GM12878 (cell line): Measurements from ENCODE around the gene UAP1L1. TPM values are rescaled to one million over a fixed set of nuclear protein-coding genes. Genes with fewer than 3 reads are reported as not detected.

Experiments used
- BRCA1 ChIP-seq: IDR thresholded peaks from 2 replicates; pipeline ENCODE4 v1.6.1; 2011; ENCODE audit warnings: low read depth, low read length, improper control_type of control experiment
- CBX5 ChIP-seq: sonication (generic); IDR thresholded peaks from 2 replicates; pipeline ENCODE4 v1.6.1; 2016; ENCODE audit warnings: low read depth, moderate library complexity, mild to moderate bottlenecking, inconsistent platforms
- EED ChIP-seq: sonication (generic); IDR thresholded peaks from 2 replicates; pipeline ENCODE4 v1.6.1; 2016; ENCODE audit warnings: antibody characterized with exemption, low read depth
- ETV6 ChIP-seq, 2 experiments: fragments of 450-650 bp in 1 of 2; IDR thresholded peaks in 1 of 2; conservative IDR thresholded peaks in 1 of 2; 2 replicates each; pipeline ENCODE4 v1.6.1; 2014; ENCODE audit warnings: antibody characterized with exemption in 1 of 2, borderline replicate concordance in 1 of 2, low read depth in 1 of 2, mild to moderate bottlenecking in 1 of 2, moderate library complexity in 1 of 2
- FOS ChIP-seq: IDR thresholded peaks from 3 replicates; pipeline ENCODE4 v1.6.1; 2011; ENCODE audit warnings: borderline replicate concordance; ENCODE audit not compliant: insufficient read length; ENCODE audit errors: extremely low read depth
- FOXK2 ChIP-seq: fragments of 450-650 bp; IDR thresholded peaks from 2 replicates; pipeline ENCODE4 v1.6.1; 2017; ENCODE audit warnings: mild to moderate bottlenecking, moderate library complexity
- HDGF ChIP-seq: fragments of 450-650 bp; IDR thresholded peaks from 2 replicates; pipeline ENCODE4 v1.6.1; 2016; ENCODE audit warnings: antibody characterized with exemption
- MAX ChIP-seq: IDR thresholded peaks from 2 replicates; pipeline ENCODE4 v1.6.1; 2012; ENCODE audit warnings: low read depth, low read length, improper control_type of control experiment
- NFYA ChIP-seq: IDR thresholded peaks from 2 replicates; pipeline ENCODE4 v1.6.1; 2011; ENCODE audit warnings: low read depth, mild to moderate bottlenecking, low read length, improper control_type of control experiment, borderline replicate concordance
- NKRF ChIP-seq: fragments of 450-650 bp; conservative IDR thresholded peaks from 2 replicates; pipeline ENCODE4 v1.6.1; 2017; ENCODE audit warnings: mild to moderate bottlenecking, moderate library complexity
- NR2F1 ChIP-seq: fragments of 450-650 bp; conservative IDR thresholded peaks from 2 replicates; pipeline ENCODE4 v1.6.1; 2017; ENCODE audit warnings: mild to moderate bottlenecking
- PAX5 ChIP-seq: IDR thresholded peaks from 2 replicates; pipeline ENCODE4 v1.6.1; 2011; ENCODE audit warnings: low read depth, low read length, borderline replicate concordance
- RAD21 ChIP-seq: IDR thresholded peaks from 2 replicates; pipeline ENCODE4 v1.6.1; 2011; ENCODE audit warnings: mild to moderate bottlenecking, low read depth, low read length, moderate library complexity; ENCODE audit not compliant: insufficient read depth
- RELB ChIP-seq: fragments of 450-650 bp; IDR thresholded peaks from 2 replicates; pipeline ENCODE4 v1.6.1; 2017; ENCODE audit warnings: low read depth, mild to moderate bottlenecking, moderate library complexity
- SMC3 ChIP-seq: IDR thresholded peaks from 2 replicates; pipeline ENCODE4 v1.6.1; 2011; ENCODE audit warnings: low read length, improper control_type of control experiment, borderline replicate concordance
- SREBF1 ChIP-seq: IDR thresholded peaks from 2 replicates; pipeline ENCODE4 v1.6.1; 2012; ENCODE audit warnings: mild to moderate bottlenecking, low read length
- polyA plus RNA-seq, 11 experiments: library from polyadenylated mRNA; depleted of rRNA in 4 of 11; unstranded in 6 of 11; stranded (reverse) in 5 of 11; fragments of >200 nt; fragmentation: Nextera tagmentation in 4 of 11; fragmentation: Illumina TruSeq in 1 of 11; extraction: Ambion mirVana in 4 of 11; extraction: Trizol in 1 of 11; gene quantifications; 1 replicate in 1 of 11; 2 replicates in 10 of 11; pipeline versions ENCODE4 v1.2.1 to v1.2.3, GENCODE V29; 2011 to 2016; ENCODE audit warnings: inconsistent platforms in 2 of 11, missing spikeins in 2 of 11, low read depth in 1 of 11
- total RNA-seq, 4 experiments: library from RNA; depleted of rRNA in 3 of 4; stranded (reverse); fragments of >200 nt in 3 of 4; fragmentation: Illumina TruSeq in 1 of 4; extraction: Trizol in 1 of 4; gene quantifications; 2 replicates each; pipeline versions ENCODE4 v1.2.1 to v1.2.3, GENCODE V29; 2013 to 2021
- TF ChIP-seq, protein P1 (sequence below): IDR thresholded peaks from 2 replicates; pipeline ENCODE4 v1.6.1; 2011; ENCODE audit warnings: borderline replicate concordance, low read depth, mild to moderate bottlenecking, moderate library complexity, low read length; ENCODE audit not compliant: insufficient read depth, poor library complexity, severe bottlenecking
- TF ChIP-seq, protein P2 (sequence below): fragments of 450-650 bp; IDR thresholded peaks from 2 replicates; pipeline ENCODE4 v1.6.1; 2016; ENCODE audit warnings: mild to moderate bottlenecking

The UAP1L1 gene
- total and polyA plus RNA-seq, 10 of the 15 experiments (the other 5 are each of a cell fraction or from before 2014, with no cell fraction given): 0.29 to 15.7 (median 5.8) TPM

- TF ChIP-seq NFYA (no peak), CBX5 (no peak), EED (peak; percentile 71), FOXK2 (no peak; the same call in 1 of the 2 replicates), RELB (peak; percentile 80), NR2F1 (peak; percentile 93), ETV6 (conservative IDR thresholded peaks at IDR 0.05 in 1 of 2, IDR thresholded peaks at IDR 0.05 in 1 of 2; ENCODE audit: borderline replicate concordance in 1 of 2, low read depth in 1 of 2) (no peak), SREBF1 (no peak), MAX (no peak), HDGF (peak; percentile 78; the same call in 1 of the 2 replicates), SMC3 (peak; percentile 55), NKRF (0 out of 2 replicates have a peak, but pooled peaks have one; percentile 24), RAD21 (no peak), FOS (no peak), BRCA1 (no peak), PAX5 (peak; percentile 71; the same call in 1 of the 2 replicates)
- TF ChIP-seq, protein P1, sequence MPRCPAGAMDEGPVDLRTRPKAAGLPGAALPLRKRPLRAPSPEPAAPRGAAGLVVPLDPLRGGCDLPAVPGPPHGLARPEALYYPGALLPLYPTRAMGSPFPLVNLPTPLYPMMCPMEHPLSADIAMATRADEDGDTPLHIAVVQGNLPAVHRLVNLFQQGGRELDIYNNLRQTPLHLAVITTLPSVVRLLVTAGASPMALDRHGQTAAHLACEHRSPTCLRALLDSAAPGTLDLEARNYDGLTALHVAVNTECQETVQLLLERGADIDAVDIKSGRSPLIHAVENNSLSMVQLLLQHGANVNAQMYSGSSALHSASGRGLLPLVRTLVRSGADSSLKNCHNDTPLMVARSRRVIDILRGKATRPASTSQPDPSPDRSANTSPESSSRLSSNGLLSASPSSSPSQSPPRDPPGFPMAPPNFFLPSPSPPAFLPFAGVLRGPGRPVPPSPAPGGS: no peak
- TF ChIP-seq, protein P2, sequence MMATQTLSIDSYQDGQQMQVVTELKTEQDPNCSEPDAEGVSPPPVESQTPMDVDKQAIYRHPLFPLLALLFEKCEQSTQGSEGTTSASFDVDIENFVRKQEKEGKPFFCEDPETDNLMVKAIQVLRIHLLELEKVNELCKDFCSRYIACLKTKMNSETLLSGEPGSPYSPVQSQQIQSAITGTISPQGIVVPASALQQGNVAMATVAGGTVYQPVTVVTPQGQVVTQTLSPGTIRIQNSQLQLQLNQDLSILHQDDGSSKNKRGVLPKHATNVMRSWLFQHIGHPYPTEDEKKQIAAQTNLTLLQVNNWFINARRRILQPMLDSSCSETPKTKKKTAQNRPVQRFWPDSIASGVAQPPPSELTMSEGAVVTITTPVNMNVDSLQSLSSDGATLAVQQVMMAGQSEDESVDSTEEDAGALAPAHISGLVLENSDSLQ: peak; percentile 24; the same call in 1 of the 2 replicates
These were observed 18.6 kb downstream of the UAP1L1 start (continued) for GRCh38 chr9:137095664-137096517.
